ENCODE results near the gene ABCB9.

DNA sequence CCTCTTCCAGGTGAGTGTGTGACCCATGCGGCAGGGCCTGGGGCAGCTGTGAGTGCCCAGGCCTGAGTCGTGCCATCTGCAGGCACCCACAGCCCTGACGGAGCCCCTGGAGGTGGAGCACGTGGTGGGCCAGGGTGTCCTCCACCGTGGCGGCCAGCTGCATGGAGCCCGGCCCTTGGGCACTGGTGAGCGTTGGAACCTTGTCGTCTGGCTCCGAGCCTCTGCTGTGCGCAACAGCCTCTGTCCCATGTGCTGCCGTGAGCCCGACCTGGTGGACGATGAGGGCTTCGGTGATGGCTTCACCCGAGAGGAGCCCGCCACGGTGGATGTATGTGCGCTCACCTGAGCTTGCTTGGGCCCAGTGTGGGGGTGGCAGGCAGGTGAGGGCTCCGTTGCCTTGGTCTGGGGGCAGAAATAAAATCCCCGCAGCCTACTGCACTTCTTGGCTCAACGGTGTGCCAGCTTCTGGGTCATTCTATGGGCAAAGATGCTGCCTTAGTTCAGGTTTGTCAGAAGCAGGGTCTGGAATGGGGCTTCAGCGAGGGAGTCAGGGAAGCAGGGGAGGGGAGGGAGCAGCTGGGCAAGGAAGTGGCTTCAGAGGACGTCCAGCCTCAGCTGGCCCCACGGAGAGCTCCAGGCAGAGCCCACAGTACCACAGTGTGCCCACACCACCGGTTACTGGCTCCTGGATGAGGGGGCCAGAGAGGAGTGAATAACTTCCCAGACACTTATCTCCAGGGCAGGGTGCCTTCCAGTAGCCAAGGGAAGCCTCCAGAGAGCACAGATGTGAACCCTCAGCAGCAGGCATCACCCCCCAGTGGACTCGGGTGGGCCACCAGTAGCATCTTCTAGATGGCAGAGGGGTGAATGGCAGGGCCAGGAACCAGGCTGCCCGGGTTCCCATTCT, 13.0 kb upstream of the ABCB9 start:
- no peak for TF ChIP-seq CTCF (conservative IDR thresholded peaks at IDR 0.05)
- TF ChIP-seq ZFX (IDR thresholded peaks at IDR 0.05), result no peak

Measured in C4-2B (cell line).